GM12878 (cell line): ENCODE measurements around the gene MYLIP. TPM values are rescaled to one million over a fixed set of nuclear protein-coding genes. Genes with fewer than 3 reads are reported as not detected.

ENCODE experiments used
- DPF2 ChIP-seq: fragments of 450-650 bp; IDR thresholded peaks from 2 replicates; pipeline ENCODE4 v1.6.1; 2017; ENCODE audit warnings: mild to moderate bottlenecking
- JUNB ChIP-seq: IDR thresholded peaks from 2 replicates; pipeline ENCODE4 v1.6.1; 2016; ENCODE audit warnings: antibody characterized with exemption, mild to moderate bottlenecking
- MEF2B ChIP-seq: fragments of 450-650 bp; IDR thresholded peaks from 2 replicates; pipeline ENCODE4 v1.6.1; 2018; ENCODE audit warnings: mild to moderate bottlenecking, moderate library complexity; ENCODE audit not compliant: partially characterized antibody, poor library complexity, severe bottlenecking
- MXI1 ChIP-seq: fragments of 150-350 bp; IDR thresholded peaks from 2 replicates; pipeline ENCODE4 v1.6.1; 2011; ENCODE audit warnings: low read depth, mild to moderate bottlenecking, inconsistent platforms, low read length, improper control_type of control experiment
- NBN ChIP-seq: fragments of 450-650 bp; IDR thresholded peaks from 2 replicates; pipeline ENCODE4 v1.6.1; 2016
- NR2C2 ChIP-seq: IDR thresholded peaks from 2 replicates; pipeline ENCODE4 v1.6.1; 2011; ENCODE audit warnings: borderline replicate concordance, low read depth; ENCODE audit not compliant: control insufficient read depth, insufficient read length
- NR2F1 ChIP-seq: fragments of 450-650 bp; conservative IDR thresholded peaks from 2 replicates; pipeline ENCODE4 v1.6.1; 2017; ENCODE audit warnings: mild to moderate bottlenecking
- POLR2AphosphoS5 ChIP-seq: IDR thresholded peaks from 2 replicates; pipeline ENCODE4 v1.6.1; 2011; ENCODE audit warnings: mild to moderate bottlenecking, low read length, inconsistent platforms
- SMAD1 ChIP-seq: fragments of 450-650 bp; IDR thresholded peaks from 2 replicates; pipeline ENCODE4 v1.6.1; 2018; ENCODE audit warnings: mild to moderate bottlenecking, low read depth; ENCODE audit not compliant: partially characterized antibody
- SPI1 ChIP-seq: IDR thresholded peaks from 2 replicates; pipeline ENCODE4 v1.6.1; 2011; ENCODE audit warnings: low read depth, mild to moderate bottlenecking, low read length, moderate library complexity, borderline replicate concordance; ENCODE audit not compliant: insufficient read depth
- ZNF24 ChIP-seq: fragments of 450-650 bp; IDR thresholded peaks from 2 replicates; pipeline ENCODE4 v1.6.1; 2017; ENCODE audit warnings: antibody characterized with exemption, mild to moderate bottlenecking
- ZNF274 ChIP-seq: IDR thresholded peaks from one replicate; pipeline ENCODE4 v1.8.0; 2011; ENCODE audit not compliant: insufficient read length, insufficient read depth
- polyA plus RNA-seq, 11 experiments: library from polyadenylated mRNA; depleted of rRNA in 4 of 11; unstranded in 6 of 11; stranded (reverse) in 5 of 11; fragments of >200 nt; fragmentation: Nextera tagmentation in 4 of 11; fragmentation: Illumina TruSeq in 1 of 11; extraction: Ambion mirVana in 4 of 11; extraction: Trizol in 1 of 11; gene quantifications; 1 replicate in 1 of 11; 2 replicates in 10 of 11; pipeline versions ENCODE4 v1.2.1 to v1.2.3, GENCODE V29; 2011 to 2016; ENCODE audit warnings: inconsistent platforms in 2 of 11, missing spikeins in 2 of 11, low read depth in 1 of 11
- total RNA-seq, 4 experiments: library from RNA; depleted of rRNA in 3 of 4; stranded (reverse); fragments of >200 nt in 3 of 4; fragmentation: Illumina TruSeq in 1 of 4; extraction: Trizol in 1 of 4; gene quantifications; 2 replicates each; pipeline versions ENCODE4 v1.2.1 to v1.2.3, GENCODE V29; 2013 to 2021
- TF ChIP-seq, protein P1 (sequence below): IDR thresholded peaks from 2 replicates; pipeline ENCODE4 v1.6.1; 2011; ENCODE audit warnings: low read depth, low read length, improper control_type of control experiment, borderline replicate concordance
- TF ChIP-seq, protein P2 (sequence below): IDR thresholded peaks from 2 replicates; pipeline ENCODE4 v1.6.1; 2012; ENCODE audit warnings: improper control_type of control experiment, low read depth, low read length; ENCODE audit not compliant: insufficient replicate concordance

MYLIP gene
- total and polyA plus RNA-seq, 10 of the 15 experiments (the other 5 are each of a cell fraction or from before 2014, with no cell fraction given): 5.3 to 123 (median 12.5) TPM

DNA sequence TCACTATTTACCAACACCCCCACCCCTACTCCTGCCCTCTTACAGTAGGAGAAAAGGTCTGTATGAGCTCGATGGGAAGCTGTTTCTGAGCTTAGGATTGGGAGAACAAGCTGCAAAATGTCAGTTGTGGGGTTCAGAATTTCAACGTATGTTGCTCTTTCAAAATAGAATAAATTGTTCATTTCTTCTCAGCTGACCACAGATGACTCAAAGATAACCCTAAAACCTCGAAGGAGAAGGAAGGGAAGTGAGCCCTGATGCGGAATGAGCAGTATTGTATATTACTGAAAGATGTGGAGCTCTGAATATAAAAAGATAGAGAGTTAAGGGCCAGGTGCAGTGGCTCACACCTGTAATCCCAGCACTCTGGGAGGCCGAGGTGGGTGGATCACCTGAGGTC is 35.9 kb upstream of the MYLIP start (continued):
- TF ChIP-seq, protein P1, sequence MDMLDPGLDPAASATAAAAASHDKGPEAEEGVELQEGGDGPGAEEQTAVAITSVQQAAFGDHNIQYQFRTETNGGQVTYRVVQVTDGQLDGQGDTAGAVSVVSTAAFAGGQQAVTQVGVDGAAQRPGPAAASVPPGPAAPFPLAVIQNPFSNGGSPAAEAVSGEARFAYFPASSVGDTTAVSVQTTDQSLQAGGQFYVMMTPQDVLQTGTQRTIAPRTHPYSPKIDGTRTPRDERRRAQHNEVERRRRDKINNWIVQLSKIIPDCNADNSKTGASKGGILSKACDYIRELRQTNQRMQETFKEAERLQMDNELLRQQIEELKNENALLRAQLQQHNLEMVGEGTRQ: no peak
- TF ChIP-seq MXI1: no peak
- TF ChIP-seq NR2F1: peak; percentile 50
- peak; percentile 49 for TF ChIP-seq JUNB
- TF ChIP-seq ZNF274: no peak
- TF ChIP-seq ZNF24: no peak
- no peak for TF ChIP-seq SMAD1
- TF ChIP-seq, protein P2, sequence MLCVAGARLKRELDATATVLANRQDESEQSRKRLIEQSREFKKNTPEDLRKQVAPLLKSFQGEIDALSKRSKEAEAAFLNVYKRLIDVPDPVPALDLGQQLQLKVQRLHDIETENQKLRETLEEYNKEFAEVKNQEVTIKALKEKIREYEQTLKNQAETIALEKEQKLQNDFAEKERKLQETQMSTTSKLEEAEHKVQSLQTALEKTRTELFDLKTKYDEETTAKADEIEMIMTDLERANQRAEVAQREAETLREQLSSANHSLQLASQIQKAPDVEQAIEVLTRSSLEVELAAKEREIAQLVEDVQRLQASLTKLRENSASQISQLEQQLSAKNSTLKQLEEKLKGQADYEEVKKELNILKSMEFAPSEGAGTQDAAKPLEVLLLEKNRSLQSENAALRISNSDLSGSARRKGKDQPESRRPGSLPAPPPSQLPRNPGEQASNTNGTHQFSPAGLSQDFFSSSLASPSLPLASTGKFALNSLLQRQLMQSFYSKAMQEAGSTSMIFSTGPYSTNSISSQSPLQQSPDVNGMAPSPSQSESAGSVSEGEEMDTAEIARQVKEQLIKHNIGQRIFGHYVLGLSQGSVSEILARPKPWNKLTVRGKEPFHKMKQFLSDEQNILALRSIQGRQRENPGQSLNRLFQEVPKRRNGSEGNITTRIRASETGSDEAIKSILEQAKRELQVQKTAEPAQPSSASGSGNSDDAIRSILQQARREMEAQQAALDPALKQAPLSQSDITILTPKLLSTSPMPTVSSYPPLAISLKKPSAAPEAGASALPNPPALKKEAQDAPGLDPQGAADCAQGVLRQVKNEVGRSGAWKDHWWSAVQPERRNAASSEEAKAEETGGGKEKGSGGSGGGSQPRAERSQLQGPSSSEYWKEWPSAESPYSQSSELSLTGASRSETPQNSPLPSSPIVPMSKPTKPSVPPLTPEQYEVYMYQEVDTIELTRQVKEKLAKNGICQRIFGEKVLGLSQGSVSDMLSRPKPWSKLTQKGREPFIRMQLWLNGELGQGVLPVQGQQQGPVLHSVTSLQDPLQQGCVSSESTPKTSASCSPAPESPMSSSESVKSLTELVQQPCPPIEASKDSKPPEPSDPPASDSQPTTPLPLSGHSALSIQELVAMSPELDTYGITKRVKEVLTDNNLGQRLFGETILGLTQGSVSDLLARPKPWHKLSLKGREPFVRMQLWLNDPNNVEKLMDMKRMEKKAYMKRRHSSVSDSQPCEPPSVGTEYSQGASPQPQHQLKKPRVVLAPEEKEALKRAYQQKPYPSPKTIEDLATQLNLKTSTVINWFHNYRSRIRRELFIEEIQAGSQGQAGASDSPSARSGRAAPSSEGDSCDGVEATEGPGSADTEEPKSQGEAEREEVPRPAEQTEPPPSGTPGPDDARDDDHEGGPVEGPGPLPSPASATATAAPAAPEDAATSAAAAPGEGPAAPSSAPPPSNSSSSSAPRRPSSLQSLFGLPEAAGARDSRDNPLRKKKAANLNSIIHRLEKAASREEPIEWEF: no peak
- TF ChIP-seq POLR2AphosphoS5: no peak
- no peak for TF ChIP-seq NR2C2
- TF ChIP-seq DPF2: no peak
- peak; percentile 67; the same call in 1 of the 2 replicates for TF ChIP-seq SPI1
- TF ChIP-seq NBN: 0 out of 2 replicates have a peak, but pooled peaks have one; percentile 25
- TF ChIP-seq MEF2B: peak; percentile 13
